GM12873 (cell line): ENCODE results near the gene ZMYM3.

Source experiments
- CTCF ChIP-seq: IDR thresholded peaks from 2 replicates; pipeline ENCODE4 v1.5.1; 2012; ENCODE audit warnings: low read depth, mild to moderate bottlenecking, moderate library complexity, low read length, control low read depth; ENCODE audit not compliant: insufficient read depth; ENCODE audit errors: missing control alignments

Gene ZMYM3

DNA sequence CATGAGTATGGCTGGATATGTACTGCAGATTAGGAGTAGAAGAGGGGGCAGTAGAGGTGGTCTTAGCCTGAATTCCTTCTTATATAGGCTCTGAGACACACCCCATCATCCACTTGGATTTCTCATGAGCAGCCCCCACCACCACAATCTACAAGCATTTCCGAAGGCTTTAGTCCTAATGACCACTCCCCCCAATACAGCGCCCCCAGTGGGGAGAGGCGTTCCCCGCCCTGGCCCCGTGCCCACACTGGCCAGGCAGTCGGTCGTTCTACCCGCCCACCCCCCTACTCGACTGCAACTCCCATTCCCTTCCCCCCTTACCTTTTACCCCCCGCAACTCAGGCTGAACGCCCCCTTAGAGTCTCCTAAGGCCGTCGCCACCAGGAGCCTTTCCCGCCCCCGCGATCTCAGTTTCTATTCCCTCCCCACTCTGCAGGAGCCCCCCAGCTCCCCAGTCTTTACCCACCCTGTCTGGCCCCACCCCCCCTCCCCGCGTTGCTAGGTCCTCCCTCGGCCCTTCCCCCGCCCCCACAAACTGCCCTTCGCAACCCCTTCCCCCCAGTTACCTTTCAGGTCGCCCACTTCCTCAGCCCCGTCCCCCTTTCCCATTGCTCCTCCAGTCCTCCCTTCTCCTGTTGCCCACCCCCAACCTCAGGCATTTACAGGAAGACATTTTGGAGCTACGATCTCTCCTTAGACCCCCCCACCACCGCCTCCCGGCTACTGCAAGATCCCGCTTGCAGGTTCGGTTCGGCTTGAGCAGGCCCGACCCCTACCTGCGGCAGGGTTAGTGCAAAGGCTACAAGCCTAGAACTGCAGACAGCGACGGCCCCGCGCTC, 468 bp downstream of the ZMYM3 start:
- TF ChIP-seq CTCF, result peak; percentile 68

DNA sequence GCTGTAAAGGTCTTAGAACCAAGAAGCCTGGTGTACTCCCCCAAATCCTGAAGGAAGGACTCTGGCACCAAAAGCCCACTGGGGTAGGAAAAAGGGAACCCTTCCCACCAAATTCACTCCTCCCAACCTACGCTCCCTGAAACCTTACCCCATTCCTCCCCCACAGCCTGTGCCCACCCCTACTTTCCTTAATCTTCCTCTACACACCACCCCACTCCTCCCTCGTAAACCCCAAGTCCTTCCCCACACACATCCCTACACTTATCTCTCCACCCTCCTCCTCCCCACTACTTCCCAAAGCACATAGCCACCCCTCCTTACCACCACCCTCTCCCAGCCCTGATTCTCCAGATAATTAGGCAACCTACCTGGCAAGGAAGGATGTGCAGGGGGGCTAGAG, 1.7 kb downstream of the ZMYM3 start:
- no peak for TF ChIP-seq CTCF

GRCh38 chrX:71251466-71251973, 2.4 kb downstream of the ZMYM3 start:
- TF ChIP-seq CTCF, result no peak

DNA sequence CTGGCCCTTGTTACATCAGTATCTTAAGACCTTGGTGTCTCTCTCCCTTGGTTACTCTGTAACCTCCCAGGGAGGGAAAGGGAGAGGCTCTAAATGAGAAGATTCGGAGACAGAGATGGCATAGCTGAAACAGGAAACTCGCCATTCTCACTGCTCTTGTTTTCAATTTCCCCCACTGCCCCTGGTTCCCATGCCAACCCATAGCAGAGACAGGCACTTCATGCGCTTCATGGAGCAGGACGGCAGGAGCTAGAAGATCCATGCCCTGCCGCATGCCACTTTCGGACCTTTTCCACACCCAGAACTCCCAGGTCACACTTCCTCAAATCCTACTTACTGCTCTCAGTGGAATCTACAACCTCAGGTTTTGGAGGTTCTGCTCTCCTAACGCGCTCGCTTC, 3.1 kb downstream of the ZMYM3 start:
- no peak for TF ChIP-seq CTCF

DNA sequence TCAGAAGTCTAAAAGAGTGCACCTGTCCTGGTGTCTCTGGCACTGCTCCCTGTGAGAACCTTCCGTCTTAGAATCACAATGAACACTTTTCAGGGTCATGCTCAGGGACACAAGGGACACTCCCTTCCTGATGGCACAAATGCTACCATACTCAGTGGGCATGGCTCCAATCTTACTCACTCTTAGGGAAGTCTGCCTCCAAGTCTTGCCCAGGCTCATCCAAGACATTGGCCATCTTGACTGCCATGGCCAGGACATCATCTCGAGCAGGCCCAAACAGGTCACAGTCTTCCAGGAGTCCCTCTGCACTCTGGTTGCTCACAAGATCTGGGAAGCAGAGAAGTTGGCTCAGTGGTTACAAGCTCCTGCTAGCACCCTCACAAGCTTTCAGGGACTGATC, 8.8 kb downstream of the ZMYM3 start:
- TF ChIP-seq CTCF, result no peak

DNA sequence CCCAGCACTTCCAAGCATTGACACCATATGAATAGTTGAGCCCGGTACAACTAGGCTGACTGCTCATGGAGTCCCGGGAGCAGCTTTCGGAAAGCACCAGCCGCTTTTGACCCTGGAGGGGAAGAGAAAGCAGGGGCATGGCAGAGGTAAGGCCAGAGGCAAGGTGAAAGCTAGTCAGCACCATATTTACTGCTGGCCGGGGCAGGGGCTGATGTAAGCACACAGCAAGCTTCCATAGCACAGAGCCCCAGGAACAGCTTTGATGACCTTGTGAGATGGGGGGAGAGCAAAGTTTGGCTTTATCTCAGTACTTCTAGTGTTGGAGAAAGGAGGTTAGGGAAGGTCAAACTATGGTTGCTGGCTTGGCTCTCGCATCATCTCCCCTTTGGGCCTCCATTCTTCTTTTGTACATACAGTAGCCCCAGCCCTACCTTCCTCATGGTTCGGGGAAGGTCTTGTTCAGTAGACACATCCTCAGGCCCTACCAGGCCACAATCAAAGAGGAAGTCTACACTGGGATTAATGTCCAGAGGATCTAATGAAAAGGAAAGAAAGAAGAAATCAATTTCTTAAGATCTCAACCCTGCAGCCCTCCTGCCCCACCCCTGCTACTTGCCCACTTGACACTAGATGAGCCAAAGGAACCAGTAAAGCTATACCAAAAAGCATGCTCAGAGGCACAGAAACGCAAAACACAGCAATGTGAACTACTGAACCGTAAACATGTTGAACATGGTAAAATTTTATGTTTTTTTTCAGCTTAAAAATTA, 9.4 kb downstream of the ZMYM3 start:
- no peak for TF ChIP-seq CTCF

DNA sequence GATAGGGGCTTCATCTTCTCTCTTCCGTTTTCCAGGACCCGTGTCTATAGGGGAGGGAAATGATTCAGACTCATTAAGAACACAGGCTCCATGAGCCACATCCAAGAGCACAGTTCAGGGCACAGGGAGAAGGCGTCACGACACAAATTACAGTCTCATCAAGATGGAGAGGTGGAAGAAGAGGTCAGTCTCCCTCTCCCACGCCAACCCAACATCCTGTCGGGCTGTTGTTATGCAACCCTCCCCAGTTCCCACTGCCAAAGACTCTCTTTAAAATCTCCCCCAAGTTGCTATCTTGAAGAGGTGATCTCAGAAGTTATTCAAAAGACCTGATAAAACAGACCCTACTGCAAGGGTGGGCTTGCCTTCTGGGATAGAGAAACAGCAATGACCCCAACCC, 12.6 kb downstream of the ZMYM3 start:
- no peak for TF ChIP-seq CTCF
